GM18511 (cell line): ENCODE data around the gene MT1B.

Experiments
- ATAC-seq: cut with Tn5 transposase; IDR thresholded peaks from one replicate; pipeline ENCODE4 v1.9.1; 2021; ENCODE audit warnings: mild to moderate bottlenecking, moderate library complexity; ENCODE audit not compliant: unreplicated experiment

MT1B gene

DNA sequence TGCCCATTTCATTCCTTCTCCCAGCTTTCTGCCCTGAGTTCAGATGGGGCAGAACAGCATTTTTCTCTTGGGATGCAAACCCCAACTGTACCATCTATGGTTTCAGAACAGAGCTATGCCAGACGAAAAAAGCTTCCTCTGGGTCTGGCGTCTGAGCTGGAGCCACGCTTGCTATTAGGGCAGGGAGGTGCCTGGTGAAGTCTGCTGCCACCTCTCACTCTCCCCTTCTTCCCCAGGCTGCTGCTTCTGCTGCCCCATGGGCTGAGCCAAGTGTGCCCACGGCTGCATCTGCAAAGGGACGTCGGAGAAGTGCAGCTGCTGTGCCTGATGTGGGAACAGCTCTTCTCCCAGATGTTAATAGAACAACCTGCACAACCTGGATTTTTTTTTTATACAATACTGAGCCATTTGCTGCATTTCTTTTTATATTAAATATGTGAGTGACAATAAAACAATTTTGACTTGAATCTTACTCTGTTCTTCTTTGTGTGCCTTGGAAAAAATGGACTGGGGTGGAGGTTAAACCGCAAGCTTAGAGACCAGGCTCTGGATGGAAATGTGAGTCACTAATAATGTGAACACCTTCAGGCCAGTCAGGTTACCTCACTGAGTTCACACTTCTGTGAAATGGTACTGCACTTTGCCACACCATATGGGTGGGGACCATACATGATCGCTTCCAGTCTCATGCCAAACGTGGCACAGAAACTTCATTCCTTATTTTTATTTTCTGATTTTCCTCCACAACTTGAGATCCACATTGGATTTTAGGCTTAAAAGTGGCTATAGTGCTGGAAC is 14.9 kb upstream of the MT1B start:
- ATAC-seq, result no peak

DNA sequence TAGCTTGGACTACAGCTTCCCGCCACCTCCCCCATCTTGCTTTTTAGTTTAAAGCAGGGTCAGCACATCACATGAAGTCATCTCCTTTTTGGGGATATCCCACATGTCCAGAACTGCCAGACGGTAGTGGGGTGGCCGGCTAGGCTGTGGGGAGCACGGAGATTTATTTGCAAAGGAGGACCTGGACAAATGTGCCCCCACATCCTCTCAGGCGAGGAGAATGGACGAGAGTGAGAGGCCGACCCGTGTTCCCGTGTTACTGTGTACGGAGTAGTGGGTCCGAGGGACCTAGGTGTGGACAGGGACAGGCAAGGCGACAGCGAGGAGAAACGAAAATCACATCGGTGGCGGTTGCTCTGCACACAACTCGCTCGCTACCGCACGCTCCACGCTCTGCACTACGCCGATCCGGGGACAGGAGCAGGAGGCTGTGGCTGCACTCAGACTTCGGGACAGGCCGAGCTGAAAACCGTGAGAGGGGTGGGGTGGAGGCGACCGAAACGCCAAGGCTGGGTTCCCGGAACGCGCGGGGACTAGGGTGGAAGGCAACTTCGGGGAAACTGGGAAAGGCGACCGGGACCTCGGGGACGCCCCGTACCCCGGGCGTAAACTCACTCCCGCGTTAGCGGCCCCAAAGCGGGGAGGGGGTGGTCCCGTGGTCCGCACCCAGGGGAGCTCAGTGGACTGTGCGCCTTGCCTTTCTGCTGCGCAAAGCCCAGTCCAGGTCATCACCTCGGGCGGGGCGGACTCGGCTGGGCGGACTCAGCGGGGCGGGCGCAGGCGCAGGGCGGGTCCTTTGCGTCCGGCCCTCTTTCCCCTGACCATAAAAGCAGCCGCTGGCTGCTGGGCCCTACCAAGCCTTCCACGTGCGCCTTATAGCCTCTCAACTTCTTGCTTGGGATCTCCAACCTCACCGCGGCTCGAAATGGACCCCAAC is 13.6 kb upstream of the MT1B start, which contains the start of gene MT1A:
MT1A (plus strand) TSS at position 853 of the 937 bp plus-strand sequence; CDS start at position 926, 73 bp downstream.
- ATAC-seq, result no peak

DNA sequence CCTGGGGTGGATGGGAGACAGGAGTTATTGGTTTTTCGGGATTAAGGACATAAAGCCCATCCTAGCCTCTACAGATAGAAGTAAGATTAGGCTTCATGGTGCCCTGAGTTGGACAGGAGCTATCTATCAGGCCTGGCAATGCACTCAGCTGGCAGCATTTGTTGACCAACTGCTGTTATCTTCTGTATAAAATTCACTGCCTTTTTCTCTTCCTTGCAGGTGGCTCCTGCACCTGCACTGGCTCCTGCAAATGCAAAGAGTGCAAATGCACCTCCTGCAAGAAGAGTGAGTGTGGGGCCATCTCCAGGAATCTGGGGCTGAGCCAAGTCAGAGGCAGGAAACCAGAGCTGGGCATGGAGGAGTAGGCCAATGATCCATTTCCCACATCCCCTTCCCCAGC is 12.6 kb upstream of the MT1B start:
- no peak for ATAC-seq

DNA sequence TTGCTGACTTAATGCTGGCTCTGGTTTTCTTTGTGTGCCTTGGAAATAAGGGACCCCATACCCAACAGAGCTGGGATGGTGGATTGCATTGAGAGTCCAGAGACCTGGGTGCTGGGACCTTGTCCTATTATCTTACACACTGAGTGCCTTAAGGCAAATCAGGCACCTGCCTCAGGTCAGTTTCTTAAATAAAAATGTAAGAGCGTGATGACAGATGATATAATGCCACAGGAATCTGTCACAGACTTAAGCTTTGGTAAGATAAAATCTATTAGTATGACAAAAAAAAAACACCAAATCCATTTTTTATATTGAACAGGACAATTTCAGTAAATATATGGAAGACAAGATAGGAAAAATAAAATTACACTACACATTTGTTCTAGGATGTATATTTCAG is 11.6 kb upstream of the MT1B start:
- no peak for ATAC-seq

DNA sequence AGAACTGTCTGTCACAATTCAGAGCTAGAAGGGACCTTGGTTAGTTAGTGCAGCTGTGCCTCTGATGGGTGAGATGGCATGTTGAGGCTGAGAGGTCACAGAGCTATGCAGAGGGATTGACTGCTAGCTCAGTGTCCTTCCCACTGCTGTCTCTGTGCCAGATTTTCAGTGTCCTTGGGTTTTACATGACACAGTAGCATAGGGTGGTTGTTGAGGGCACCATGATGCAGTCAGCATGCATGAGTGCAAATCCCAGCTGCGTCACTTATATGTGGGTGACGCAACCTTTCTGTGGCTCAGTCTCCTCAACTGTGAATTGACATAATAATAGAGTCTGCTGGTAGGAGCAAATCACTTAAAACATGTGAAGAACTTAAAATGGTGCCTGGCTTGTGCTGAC is 10.5 kb upstream of the MT1B start:
- ATAC-seq, result no peak

DNA sequence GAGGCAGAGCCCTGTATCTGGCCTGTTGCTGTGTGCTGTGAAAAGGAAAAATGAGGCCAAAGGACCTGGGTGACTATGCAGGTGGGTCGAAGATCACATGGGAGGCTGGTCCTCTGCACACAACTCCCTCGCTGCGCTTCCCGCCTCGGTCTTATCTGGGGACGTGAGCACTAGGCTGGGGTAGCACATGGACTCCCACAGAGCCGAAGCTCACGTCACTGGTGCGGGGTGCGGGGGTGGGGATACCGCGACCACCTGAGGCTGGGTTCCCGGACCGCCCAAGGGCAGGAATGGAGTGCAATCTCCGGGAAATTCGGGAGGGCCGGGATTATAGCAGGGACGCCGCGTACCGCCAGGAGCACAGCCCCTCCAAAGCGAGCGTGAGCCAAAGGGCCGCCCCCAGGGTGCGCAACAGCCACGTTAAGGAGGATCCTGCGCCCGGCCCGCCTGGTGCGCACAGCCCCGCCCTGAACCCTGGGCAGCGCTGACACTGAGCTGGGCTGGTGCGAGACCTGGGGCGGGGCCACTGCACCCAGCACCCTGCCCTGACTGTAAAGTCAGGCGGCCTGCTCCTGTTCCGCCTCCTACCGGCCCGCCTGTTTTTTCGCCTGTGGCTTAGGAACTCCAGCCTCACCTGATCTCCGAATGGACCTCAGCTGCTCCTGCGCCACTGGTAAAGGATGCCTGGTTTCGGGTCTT is 8.5 kb upstream of the MT1B start:
- peak; percentile 89 for ATAC-seq

DNA sequence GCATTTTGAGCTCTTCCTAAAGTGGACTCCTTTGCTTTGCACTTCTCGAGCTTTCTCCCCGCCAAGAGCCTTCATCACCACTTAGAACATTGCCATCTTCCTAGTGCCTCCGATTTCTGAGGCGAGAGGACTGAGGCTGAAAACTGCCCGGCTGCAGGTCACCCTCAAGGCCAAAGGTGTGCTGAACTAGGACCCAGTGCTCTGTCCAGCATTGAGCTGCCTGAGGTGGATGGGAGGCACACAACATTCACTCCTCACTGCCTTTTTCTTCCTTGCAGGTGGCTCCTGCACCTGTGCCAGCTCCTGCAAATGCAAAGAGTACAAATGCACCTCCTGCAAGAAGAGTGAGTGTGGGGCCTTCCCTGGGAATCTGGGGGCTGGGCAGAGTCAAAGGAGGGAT is 7.9 kb upstream of the MT1B start:
- no peak for ATAC-seq

DNA sequence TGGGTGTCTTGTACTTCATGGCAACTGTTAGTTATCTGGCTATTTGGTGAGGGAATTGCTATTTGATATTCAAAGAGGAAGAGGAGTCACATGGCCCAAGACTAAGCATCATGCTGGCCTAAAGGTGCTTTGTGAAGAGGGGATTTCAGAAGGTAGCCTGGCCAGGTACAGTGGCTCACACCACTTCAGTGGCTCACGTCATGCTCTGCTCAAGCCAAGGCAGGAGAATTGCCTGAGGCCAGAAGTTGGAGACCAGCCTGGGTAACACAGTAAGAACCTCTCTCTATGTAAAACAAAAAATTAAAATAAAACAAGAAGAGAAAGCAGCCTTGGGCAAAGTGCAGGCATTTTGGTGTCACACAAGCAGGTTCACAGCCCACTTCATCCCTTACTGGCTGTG is 6.4 kb upstream of the MT1B start:
- ATAC-seq, result no peak

DNA sequence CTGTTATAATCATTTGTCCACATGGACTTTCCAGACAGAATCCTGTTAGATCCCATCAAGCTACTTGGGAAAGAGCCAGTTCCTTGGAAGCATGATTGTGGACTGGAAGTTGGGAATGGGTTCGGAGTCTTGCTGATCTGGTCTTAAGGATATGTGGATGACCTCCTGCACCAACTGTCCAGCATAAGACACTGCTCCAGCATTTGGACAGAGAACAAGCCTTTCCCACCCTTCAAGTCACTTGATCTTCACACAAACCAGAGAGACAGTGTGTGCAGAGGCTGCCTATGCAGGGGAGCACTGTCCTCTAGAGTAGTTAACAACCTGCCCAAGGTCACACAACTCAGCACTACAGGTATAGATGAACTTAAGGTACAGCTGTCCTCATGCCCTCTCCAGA is 5.8 kb upstream of the MT1B start:
- no peak for ATAC-seq

DNA sequence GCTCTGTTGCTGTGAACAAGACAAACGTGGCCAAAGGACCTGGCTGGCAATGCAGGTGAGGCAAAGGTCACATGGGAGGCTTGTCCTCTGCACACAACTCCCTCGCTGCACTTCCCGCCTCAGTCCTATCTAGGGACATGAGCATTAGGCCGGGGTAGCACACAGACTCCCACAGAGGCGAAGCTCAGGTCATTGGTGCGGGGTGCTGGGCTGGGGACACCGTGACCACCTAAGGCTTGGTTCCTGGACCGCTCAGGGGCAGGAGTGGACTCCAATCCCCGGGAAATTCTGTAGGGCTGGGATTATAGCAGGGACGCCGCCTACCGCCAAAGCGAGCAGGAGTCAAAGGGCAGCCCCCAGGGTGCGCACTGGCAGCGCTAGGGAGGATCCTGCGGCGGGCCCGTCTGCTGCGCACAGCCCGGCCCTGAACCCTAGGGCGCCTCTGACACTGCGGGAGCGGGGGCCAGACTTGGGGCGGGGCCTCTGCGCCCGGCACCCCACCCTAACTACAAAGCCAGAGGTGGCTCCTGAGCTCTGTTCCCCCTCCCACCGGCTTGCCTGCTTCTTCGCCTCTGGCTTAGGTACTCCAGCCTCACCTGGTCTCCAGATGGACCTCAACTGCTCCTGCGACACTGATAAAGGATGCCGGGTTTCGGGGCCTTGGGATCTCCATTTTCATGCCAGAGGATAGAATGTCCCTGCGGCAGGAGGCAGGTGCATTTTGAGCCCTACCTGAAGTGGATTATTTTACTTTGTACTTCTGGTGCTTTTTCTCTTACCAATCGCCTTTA is 3.9 kb upstream of the MT1B start:
- no peak for ATAC-seq

DNA sequence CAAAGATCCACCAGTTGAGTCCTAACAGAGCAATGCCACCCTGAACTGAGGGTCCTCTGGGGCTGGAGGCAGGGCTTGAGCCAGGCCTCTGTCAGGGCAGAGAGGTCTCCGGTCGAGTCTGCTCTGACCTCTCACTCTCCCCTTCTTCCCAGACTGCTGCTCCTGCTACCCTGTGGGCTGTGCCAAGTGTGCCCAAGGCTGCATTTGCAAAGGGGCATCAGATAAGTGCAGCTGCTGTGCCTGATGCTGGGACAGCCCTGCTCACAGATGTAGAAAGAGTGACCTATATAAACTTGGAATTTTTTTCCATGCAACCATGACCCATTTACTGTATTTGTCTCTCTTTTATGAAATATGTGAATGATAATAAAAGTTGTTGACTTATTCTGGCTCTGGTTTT is 2.4 kb upstream of the MT1B start:
- no peak for ATAC-seq

DNA sequence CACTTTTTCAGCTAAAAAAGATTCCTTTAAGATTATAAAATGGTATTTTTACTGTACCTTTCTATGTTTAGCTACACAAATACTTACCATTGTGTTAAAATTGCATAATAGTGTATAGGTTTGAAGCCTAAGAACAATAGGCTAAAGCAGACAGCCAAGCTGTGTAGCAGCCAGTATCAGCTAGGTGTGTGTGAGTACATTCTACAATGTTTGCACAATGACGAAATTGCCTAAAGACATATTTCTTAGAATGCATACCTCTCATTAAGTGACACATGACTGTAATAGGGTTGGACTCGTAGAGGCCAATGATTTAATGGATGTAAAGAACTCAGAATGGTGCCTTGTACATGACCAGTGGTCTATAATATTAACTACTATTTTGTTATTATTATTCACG is 1.9 kb upstream of the MT1B start:
- no peak for ATAC-seq

DNA sequence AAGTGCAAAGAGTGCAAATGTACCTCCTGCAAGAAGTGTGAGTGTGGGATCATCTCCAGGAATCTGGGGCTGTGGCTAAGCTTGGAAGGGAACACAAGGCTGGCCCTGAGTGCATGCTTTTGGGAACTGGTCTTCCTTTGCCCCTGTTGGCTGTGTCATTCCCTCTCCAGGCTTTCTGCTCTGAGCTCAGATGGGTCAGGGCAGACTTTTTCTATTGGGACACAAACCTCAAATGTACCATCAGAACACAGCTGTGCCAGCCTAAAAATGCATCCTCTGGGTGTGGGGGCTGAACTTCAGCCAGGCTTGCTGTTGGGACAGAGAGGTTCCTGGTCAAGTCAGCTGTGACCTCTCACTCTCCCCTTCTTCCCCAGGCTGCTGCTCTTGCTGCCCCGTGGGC is 914 bp downstream of the MT1B start:
- ATAC-seq, result no peak

DNA sequence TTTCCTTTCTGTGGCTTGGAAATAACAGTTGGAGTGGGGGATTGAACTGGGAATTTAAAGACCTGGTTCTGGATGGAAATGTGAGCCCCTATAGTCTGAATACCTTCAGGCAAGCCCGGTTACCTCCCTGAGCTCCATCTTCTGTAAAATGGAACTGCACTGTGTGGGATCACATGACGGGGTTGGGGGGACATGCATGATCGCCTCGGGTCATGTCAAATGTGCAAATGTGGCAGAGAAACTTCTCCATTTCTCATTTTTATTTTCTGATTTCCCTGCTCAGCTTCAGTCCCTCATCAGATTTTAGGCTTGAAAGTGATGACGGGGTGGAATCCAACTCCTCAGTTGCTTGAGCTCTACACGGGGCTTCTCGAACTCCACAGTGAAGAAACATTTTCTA is 1.5 kb downstream of the MT1B start:
- ATAC-seq, result no peak

DNA sequence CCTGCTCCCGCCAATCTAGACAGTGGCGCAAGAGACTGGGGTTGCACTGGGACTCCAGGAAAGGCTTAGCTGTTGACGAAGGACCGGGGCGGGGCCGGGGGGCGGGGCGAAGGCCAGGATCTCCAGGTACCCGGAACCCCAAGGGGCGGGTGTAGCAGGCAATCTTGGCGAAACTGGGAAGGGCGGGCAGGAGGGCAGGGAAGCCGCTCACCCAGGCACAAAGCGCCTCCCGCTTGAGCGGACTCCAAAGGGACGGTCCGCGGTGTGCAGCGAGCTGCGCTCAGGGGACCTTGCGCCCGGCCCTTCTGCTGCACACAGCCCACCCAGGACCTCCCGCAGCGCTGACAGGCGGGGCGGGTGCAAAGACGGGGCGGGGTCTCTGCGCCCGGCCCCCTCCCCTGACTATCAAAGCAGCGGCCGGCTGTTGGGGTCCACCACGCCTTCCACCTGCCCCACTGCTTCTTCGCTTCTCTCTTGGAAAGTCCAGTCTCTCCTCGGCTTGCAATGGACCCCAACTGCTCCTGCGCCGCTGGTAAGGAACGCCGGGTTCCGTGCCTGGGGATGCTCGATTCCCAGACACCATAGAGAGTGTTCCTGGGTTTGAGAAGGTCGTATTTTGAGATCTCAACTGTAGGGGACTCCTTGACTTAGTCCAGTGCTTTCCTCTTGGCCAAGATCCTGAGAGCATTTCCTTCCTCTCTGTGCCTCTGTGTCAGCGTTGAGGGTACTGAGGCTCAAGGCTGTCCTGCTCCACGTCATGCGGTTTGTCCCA is 6.1 kb downstream of the MT1B start, which contains the start of gene MT1F:
MT1F (plus strand) TSS at position 405 of the 772 bp plus-strand sequence; CDS start at position 505, 100 bp downstream.
- ATAC-seq, result peak; percentile 49

DNA sequence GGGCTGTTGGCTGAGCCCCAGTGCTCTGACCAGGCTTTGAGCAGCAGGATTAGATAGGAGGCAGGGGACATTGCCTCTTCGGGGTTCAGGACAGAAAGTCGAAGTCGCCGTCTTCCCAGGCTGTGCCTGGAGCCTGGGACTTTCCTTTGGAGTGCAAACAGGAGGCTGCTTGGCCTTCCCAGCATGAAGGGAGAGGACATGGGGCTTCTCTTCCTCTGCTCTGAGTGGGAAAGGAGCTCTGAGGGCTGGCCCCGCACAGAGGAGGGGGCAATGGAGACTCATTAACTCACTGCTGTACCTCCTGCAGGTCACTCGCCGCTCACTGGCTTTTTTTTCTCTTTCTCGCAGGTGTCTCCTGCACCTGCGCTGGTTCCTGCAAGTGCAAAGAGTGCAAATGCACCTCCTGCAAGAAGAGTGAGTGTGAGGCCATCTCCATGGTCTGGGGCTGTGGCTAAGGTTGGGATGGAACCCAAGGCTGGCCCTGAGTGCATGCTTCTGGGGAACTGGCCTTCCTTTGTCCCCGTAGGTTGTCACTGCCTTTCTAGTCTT is 6.7 kb downstream of the MT1B start:
- ATAC-seq, result no peak

DNA sequence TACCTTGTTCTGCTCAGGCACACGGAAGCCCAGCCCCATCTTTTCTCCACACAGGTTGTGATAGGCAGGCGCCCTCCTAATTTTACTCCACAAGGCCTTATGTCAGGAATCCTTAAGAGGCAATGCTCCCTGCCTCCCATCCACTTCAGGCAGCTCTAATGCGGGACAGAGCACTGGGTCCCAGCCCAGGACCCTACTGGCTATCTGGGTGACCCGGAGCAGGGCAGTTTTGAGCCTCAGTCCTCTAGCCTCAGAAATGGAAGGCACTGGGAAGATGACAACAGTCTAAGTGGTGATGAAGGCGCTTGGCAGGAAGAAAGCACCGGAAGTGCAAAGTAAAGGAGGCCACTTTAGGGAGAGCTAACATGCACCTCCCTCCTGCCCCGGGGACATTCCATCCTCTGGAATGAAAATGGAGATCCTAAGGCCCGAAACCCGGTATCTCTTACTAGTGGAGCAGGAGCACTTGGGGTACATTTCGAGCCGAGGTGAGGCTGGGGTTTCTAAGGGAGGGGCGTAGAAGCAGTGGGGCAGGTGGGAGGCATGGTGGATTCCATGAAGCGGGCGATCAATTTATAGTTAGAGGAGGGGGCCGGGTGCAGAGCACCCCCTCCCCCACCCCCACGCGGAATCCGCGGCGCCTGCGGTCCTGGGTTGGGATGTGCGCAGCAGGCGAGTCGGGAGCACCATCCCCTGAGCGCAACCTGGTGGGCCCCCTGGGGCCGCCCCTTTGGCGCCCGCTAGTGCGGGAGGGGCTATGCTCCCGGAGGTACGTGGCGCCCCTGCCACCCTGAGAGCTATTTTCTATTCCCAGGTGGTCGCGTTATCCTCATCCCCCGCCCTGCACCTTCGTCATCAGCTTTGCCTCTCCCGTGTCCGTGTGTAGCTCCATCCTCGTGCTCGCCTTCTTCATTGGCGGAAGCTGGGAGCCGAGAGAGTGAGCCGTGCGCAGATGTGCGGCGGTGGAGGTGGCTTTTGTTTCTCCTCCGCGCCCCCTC is 11.0 kb downstream of the MT1B start:
- ATAC-seq, result no peak

DNA sequence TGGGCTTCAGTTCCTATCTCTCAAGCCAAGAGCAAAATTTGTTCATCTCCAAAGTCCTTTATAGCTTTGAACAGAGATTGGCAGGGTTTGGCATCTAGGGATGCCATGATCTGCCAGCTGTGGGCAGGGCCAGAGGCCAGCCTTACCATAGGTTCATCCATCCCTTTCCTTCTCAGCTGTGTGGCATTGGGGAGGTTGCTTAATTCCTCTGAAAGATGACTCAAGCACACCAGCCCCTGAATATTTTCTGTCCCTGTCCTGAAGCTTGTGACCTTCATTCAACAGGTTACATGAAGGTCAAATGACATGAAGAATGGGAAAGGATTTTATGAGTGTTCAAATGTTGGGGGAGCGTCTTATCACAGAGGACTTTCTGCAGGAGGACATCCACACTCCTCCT is 12.8 kb downstream of the MT1B start:
- ATAC-seq, result no peak
